ENCODE results near the gene ZWILCH.

- TF ChIP-seq KDM4B (IDR thresholded peaks at IDR 0.05; ENCODE audit: borderline replicate concordance in 2 of 2, low read depth in 1 of 2) (no peak), ZNF282 (CRISPR knock-in tag; IDR thresholded peaks at IDR 0.05) (no peak), DACH1 (IDR thresholded peaks at IDR 0.05; ENCODE audit: partially characterized antibody) (no peak), ZEB2 (IDR thresholded peaks at IDR 0.05) (no peak), CTCF (IDR thresholded peaks at IDR 0.05 in 2 of 3, conservative IDR thresholded peaks at IDR 0.05 in 1 of 3; ENCODE audit: insufficient read depth in 2 of 3, low read depth in 1 of 3, low read length in 3 of 3) (no peak), POLR2AphosphoS5 (IDR thresholded peaks at IDR 0.05; ENCODE audit: control insufficient read depth, insufficient read depth, low read depth, low read length) (no peak), WHSC1 (IDR thresholded peaks at IDR 0.05; ENCODE audit: low read length) (no peak), REST (IDR thresholded peaks at IDR 0.05; ENCODE audit: borderline replicate concordance) (no peak), REST (CRISPR knock-in tag; IDR thresholded peaks at IDR 0.05; ENCODE audit: low read depth) (no peak), ZBTB7A (IDR thresholded peaks at IDR 0.05; ENCODE audit: borderline replicate concordance, control insufficient read depth, low read depth, low read length) (no peak), POLR2A (conservative IDR thresholded peaks at IDR 0.05) (no peak), ATF2 (CRISPR knock-in tag; IDR thresholded peaks at IDR 0.05) (no peak), ARID3B (CRISPR knock-in tag; IDR thresholded peaks at IDR 0.05; ENCODE audit: borderline replicate concordance) (no peak), CHD2 (IDR thresholded peaks at IDR 0.05; ENCODE audit: low read depth, low read length) (no peak)
These were observed 81.9 kb downstream of the ZWILCH start for GRCh38 chr15:66587020-66587419.
